Tibial nerve (tissue), 3 donors: ENCODE data around the gene SCGB2A2.

ENCODE experiments used
- POLR2A ChIP-seq, 2 donors: fragments of 450-650 bp; IDR thresholded peaks; one replicate each; pipeline ENCODE4 v1.6.1; 2017; ENCODE audit warnings: antibody characterized with exemption in 2 of 2, mild to moderate bottlenecking in 2 of 2, moderate library complexity in 2 of 2
- TF ChIP-seq, protein P1 (sequence below), 5 experiments: fragments of 200-600 bp in 3 of 5; fragments of 450-650 bp in 2 of 5; sonication (generic) in 3 of 5; IDR thresholded peaks; one replicate each; pipeline ENCODE4 v1.5.1; 2016 to 2019; ENCODE audit warnings: antibody characterized with exemption in 5 of 5, mild to moderate bottlenecking in 3 of 5, moderate library complexity in 2 of 5

DNA sequence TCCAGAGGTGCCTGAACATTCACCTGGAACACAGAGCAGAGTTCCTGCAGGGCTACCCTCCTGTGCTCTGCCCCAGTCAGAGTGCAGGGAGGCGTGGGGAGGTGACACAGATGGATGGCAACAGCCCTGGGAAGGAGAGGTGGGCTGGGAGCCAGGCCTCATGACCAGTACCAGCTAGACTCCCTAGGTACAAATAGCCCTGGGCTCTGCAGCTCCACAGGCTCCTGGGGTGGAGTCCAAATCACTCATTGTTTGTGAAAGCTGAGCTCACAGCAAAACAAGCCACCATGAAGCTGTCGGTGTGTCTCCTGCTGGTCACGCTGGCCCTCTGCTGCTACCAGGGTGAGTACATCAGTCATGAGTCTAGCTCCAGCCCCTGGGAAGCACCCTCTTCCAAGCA, 27.9 kb upstream of the SCGB2A2 start, which contains the start of gene SCGB1D2:
- TF ChIP-seq, protein P1, sequence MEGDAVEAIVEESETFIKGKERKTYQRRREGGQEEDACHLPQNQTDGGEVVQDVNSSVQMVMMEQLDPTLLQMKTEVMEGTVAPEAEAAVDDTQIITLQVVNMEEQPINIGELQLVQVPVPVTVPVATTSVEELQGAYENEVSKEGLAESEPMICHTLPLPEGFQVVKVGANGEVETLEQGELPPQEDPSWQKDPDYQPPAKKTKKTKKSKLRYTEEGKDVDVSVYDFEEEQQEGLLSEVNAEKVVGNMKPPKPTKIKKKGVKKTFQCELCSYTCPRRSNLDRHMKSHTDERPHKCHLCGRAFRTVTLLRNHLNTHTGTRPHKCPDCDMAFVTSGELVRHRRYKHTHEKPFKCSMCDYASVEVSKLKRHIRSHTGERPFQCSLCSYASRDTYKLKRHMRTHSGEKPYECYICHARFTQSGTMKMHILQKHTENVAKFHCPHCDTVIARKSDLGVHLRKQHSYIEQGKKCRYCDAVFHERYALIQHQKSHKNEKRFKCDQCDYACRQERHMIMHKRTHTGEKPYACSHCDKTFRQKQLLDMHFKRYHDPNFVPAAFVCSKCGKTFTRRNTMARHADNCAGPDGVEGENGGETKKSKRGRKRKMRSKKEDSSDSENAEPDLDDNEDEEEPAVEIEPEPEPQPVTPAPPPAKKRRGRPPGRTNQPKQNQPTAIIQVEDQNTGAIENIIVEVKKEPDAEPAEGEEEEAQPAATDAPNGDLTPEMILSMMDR (IDR thresholded peaks at IDR 0.05): no peak
- TF ChIP-seq POLR2A (IDR thresholded peaks at IDR 0.05): no peak
